ENCODE measurements around the gene CHST2. TPM values are rescaled to one million over a fixed set of nuclear protein-coding genes. Genes with fewer than 3 reads are reported as not detected.

Gene CHST2
- total RNA-seq, 1 experiment from 2014 or later = 1.7 TPM

- no TSS peak for BruUV-seq (replicated peaks)
- intact Hi-C loops (cut with micrococcal nuclease) = no loop called here
- no peaks in the 10 kb centered on the region for H3K79me2 ChIP-seq (ENCODE audit: insufficient read depth, low read length)
- no peak overlapping the region for H3K27ac ChIP-seq (ENCODE audit: low read depth, low read length)
- H3K4me2 ChIP-seq (ENCODE audit: low read length) = no peak overlapping the region
- no peak overlapping the region for H3K4me3 ChIP-seq (replicated peaks in 1 of 2; ENCODE audit: low read depth in 1 of 2, low read length in 2 of 2)
- no peaks in the 10 kb centered on the region for H3K9me3 ChIP-seq (ENCODE audit: control insufficient read depth in 1 of 2, insufficient read depth in 1 of 2, low read depth in 1 of 2, low read length in 2 of 2)
- no peaks in the 10 kb centered on the region for H4K20me1 ChIP-seq (ENCODE audit: insufficient read depth)
- H3K27me3 ChIP-seq (ENCODE audit: insufficient read depth, low read length) = no peaks in the 10 kb centered on the region
- TF ChIP-seq ZFX (IDR thresholded peaks at IDR 0.05) (no peak), RAD21 (IDR thresholded peaks at IDR 0.05; ENCODE audit: low read depth) (no peak), REST (IDR thresholded peaks at IDR 0.05; ENCODE audit: low read depth) (no peak), MAX (IDR thresholded peaks at IDR 0.05) (no peak), POLR2A (IDR thresholded peaks at IDR 0.05; ENCODE audit: borderline replicate concordance, extremely low read depth, insufficient read depth, insufficient read length) (no peak), SRF (IDR thresholded peaks at IDR 0.05; ENCODE audit: low read depth) (no peak), EZH2phosphoT487 (IDR thresholded peaks at IDR 0.05; ENCODE audit: borderline replicate concordance) (no peak), SP1 (IDR thresholded peaks at IDR 0.05; ENCODE audit: low read depth) (no peak), SIN3A (IDR thresholded peaks at IDR 0.05; ENCODE audit: low read depth) (no peak), ATF3 (IDR thresholded peaks at IDR 0.05) (no peak), ZNF274 (IDR thresholded peaks at IDR 0.05; ENCODE audit: low read depth, low read length) (no peak), CBX3 (IDR thresholded peaks at IDR 0.05; ENCODE audit: low read depth) (no peak), ELF1 (IDR thresholded peaks at IDR 0.05; ENCODE audit: borderline replicate concordance, low read depth) (no peak), FOSL1 (IDR thresholded peaks at IDR 0.05; ENCODE audit: low read depth) (no peak)
- ATAC-seq (no peak), DNase-seq (ENCODE audit: low read depth, low spot score) (no peak)
- ChIA-PET CTCF (no interaction called here), POLR2A (no interaction called here), RAD21 (ENCODE audit: low non-redundant PET in 1 of 2, low total read pairs in 2 of 2, uncharacterized antibody in 2 of 2, unreplicated experiment in 2 of 2) (interaction anchor here in 1 of 2 experiments (0.6 kb wide), 1 partner anchor 493 kb away, joined by 3 read pairs; no protein-coding TSS in a partner anchor)
- no peak overlapping the region for H2AFZ ChIP-seq (ENCODE audit: low read depth, low read length, poor library complexity, severe bottlenecking)
- H3K9me2 ChIP-seq (ENCODE audit: insufficient read depth) = no peaks in the 10 kb centered on the region
- peaks cover 0 to 11% of the 10 kb centered on the region in 2 experiments; a peak in 1 of 4 replicates for H3K4me1 ChIP-seq (ENCODE audit: control insufficient read depth in 1 of 2, insufficient read depth in 2 of 2, low read length in 2 of 2)
- H3K36me3 ChIP-seq (ENCODE audit: control insufficient read depth in 1 of 2, insufficient read depth in 2 of 2, low read length in 2 of 2) = no peaks in the 10 kb centered on the region
- H3K9ac ChIP-seq (ENCODE audit: low read length) = no peak overlapping the region
Observed at GRCh38 chr3:143151004-143151731, 31.6 kb downstream of the CHST2 start.
